ENCODE results near the gene FNBP1. TPM values are rescaled to one million over a fixed set of nuclear protein-coding genes. Genes with fewer than 3 reads are reported as not detected.

Gene FNBP1
- 26.3 and 32.7 TPM in 2 replicates for total RNA-seq

GRCh38 chr9:130042885-130043653, at the start of gene FNBP1:
Gene FNBP1 (minus strand): TSS chr9:130043189. CDS start chr9:130042975, 214 bp downstream.

GRCh38 chr9:130053504-130054324, 10.7 kb upstream of the FNBP1 start, which contains the start of gene GPR107:
Gene GPR107 (plus strand): TSS chr9:130053906. CDS start chr9:130053933, 27 bp downstream.

Other genes with a start within 250 kb of the FNBP1 start
- 22.7 and 34.2 TPM in 2 replicates for gene TOR1B, start 240.0 kb downstream of the FNBP1 start, total RNA-seq
- 35.6 and 41.3 TPM in 2 replicates for gene TOR1A, start 219.1 kb downstream of the FNBP1 start, total RNA-seq
- 32.2 and 54.0 TPM in 2 replicates for gene C9orf78, start 207.9 kb downstream of the FNBP1 start, total RNA-seq
- 3.6 and 6.2 TPM in 2 replicates for gene USP20, start 207.7 kb downstream of the FNBP1 start, total RNA-seq
- 26.6 and 29.5 TPM in 2 replicates for gene GPR107, start 10.7 kb upstream of the FNBP1 start, total RNA-seq
- gene NCS1, start 129.2 kb upstream of the FNBP1 start, total RNA-seq: 28.1 and 37.4 TPM in 2 replicates
- gene HMCN2, start 222.6 kb upstream of the FNBP1 start, total RNA-seq: 0.15 and 0.32 TPM in 2 replicates